ENCODE measurements around the gene RFX4.

Gene RFX4

GRCh38 chr12:106585105-106585520 lies 2.3 kb downstream of the RFX4 start:
- FAIRE-seq (no peak), DNase-seq (ENCODE audit: insufficient read length, low spot score) (no peak)
- no peak for TF ChIP-seq CTCF (IDR thresholded peaks at IDR 0.05; ENCODE audit: insufficient read depth, missing control alignments)

- DNase-seq (ENCODE audit: insufficient read length, low spot score) (no peak), FAIRE-seq (no peak)
- TF ChIP-seq CTCF (IDR thresholded peaks at IDR 0.05; ENCODE audit: insufficient read depth, missing control alignments) = no peak
Measured at GRCh38 chr12:106585521-106586277, 2.9 kb downstream of the RFX4 start.

GRCh38 chr12:106586278-106586802 lies 3.5 kb downstream of the RFX4 start:
- FAIRE-seq = no peak
- no peak for DNase-seq (ENCODE audit: insufficient read length, low spot score)
- TF ChIP-seq CTCF (IDR thresholded peaks at IDR 0.05; ENCODE audit: insufficient read depth, missing control alignments) = no peak

GRCh38 chr12:106586803-106587684 lies 4.2 kb downstream of the RFX4 start:
- TF ChIP-seq CTCF (IDR thresholded peaks at IDR 0.05; ENCODE audit: insufficient read depth, missing control alignments) = no peak
- no peak for FAIRE-seq
- DNase-seq (ENCODE audit: insufficient read length, low spot score) = no peak

- DNase-seq (ENCODE audit: insufficient read length, low spot score) (no peak), FAIRE-seq (no peak)
- TF ChIP-seq CTCF (IDR thresholded peaks at IDR 0.05; ENCODE audit: insufficient read depth, missing control alignments) = no peak
Measured at GRCh38 chr12:106588771-106589170, 6.0 kb downstream of the RFX4 start.

- no peak for DNase-seq (ENCODE audit: insufficient read length, low spot score)
- no peak for FAIRE-seq
- no peak for TF ChIP-seq CTCF (IDR thresholded peaks at IDR 0.05; ENCODE audit: insufficient read depth, missing control alignments)
Measured at GRCh38 chr12:106590601-106591000, 7.8 kb downstream of the RFX4 start.

Data from D721Med (cell line).